HUDEP-2 (cell line): ENCODE data around the gene POLR3E.

ENCODE experiments used
- DNase-seq, 76 experiments: peaks; one replicate each; lab custom pipeline; 2025; ENCODE audit not compliant: unreplicated experiment in 76 of 76; lab: John Stamatoyannopoulos, UW

POLR3E gene

GRCh38 chr16:22297114-22297870 lies at the start of gene POLR3E:
Gene POLR3E, plus strand, starts transcription at chr16:22297409. Its CDS starts 5,560 bp downstream, at chr16:22302969.
- peak; percentile 71 to 100 (median 97) for DNase-seq

GRCh38 chr16:22250522-22250921 lies 46.7 kb upstream of the POLR3E start:
- DNase-seq, result peak in 10 of 76 experiments; percentile 4 to 43 (median 24)

GRCh38 chr16:22252317-22252716 lies 44.9 kb upstream of the POLR3E start:
- no peak for DNase-seq

GRCh38 chr16:22253272-22253671 lies 43.9 kb upstream of the POLR3E start:
- no peak for DNase-seq

GRCh38 chr16:22255335-22255734 lies 41.9 kb upstream of the POLR3E start:
- DNase-seq, result no peak

- DNase-seq, result no peak
Observed at GRCh38 chr16:22257440-22257839, 39.8 kb upstream of the POLR3E start.

- DNase-seq, result no peak
Observed at GRCh38 chr16:22260490-22260889, 36.7 kb upstream of the POLR3E start.

- no peak for DNase-seq
Observed at GRCh38 chr16:22262460-22262859, 34.7 kb upstream of the POLR3E start.

GRCh38 chr16:22264786-22265185 lies 32.4 kb upstream of the POLR3E start:
- DNase-seq, result no peak

GRCh38 chr16:22265351-22265750 lies 31.9 kb upstream of the POLR3E start:
- DNase-seq, result no peak

GRCh38 chr16:22266546-22266945 lies 30.7 kb upstream of the POLR3E start:
- DNase-seq, result no peak

GRCh38 chr16:22267764-22268163 lies 29.4 kb upstream of the POLR3E start:
- DNase-seq, result no peak

- peak in 18 of 76 experiments; percentile 3 to 45 (median 21) for DNase-seq
Observed at GRCh38 chr16:22270525-22270924, 26.7 kb upstream of the POLR3E start.

GRCh38 chr16:22272870-22273650 lies 24.1 kb upstream of the POLR3E start:
- no peak for DNase-seq

- no peak for DNase-seq
Observed at GRCh38 chr16:22274916-22275315, 22.3 kb upstream of the POLR3E start.

- no peak for DNase-seq
Observed at GRCh38 chr16:22278441-22279230, 18.6 kb upstream of the POLR3E start.

GRCh38 chr16:22282254-22282892 lies 14.8 kb upstream of the POLR3E start:
- DNase-seq, result peak in 63 of 76 experiments; percentile 3 to 91 (median 59)

- DNase-seq, result no peak
Observed at GRCh38 chr16:22284637-22285036, 12.6 kb upstream of the POLR3E start.

- DNase-seq, result no peak
Observed at GRCh38 chr16:22285080-22285479, 12.1 kb upstream of the POLR3E start.

- no peak for DNase-seq
Observed at GRCh38 chr16:22291020-22291419, 6.2 kb upstream of the POLR3E start.
